H1 (cell line): ENCODE data around the gene ZFYVE21. TPM values are rescaled to one million over a fixed set of nuclear protein-coding genes. Genes with fewer than 3 reads are reported as not detected.

Experiments used
- CTBP2 ChIP-seq: IDR thresholded peaks from 2 replicates; pipeline ENCODE4 v1.7.0; 2011; ENCODE audit warnings: borderline replicate concordance, mild to moderate bottlenecking, moderate library complexity, mixed read lengths, low read length; ENCODE audit not compliant: insufficient read depth, insufficient read length
- RXRA ChIP-seq: IDR thresholded peaks from 2 replicates; pipeline ENCODE4 v1.6.1; 2011; ENCODE audit warnings: low read depth, mild to moderate bottlenecking, low read length, moderate library complexity; ENCODE audit not compliant: insufficient read depth
- polyA plus RNA-seq, 7 experiments: library from polyadenylated mRNA; depleted of rRNA in 3 of 7; stranded (reverse) in 5 of 7; unstranded in 2 of 7; fragments of >200 nt in 5 of 7; fragments of 200-250 nt in 2 of 7; gene quantifications; 1 replicate in 5 of 7; 2 replicates in 1 of 7; 4 replicates in 1 of 7; pipeline versions ENCODE4 v1.2.1 to v1.2.3, GENCODE V29; 2011 to 2013; ENCODE audit warnings: missing spikeins in 2 of 7, mixed read lengths in 2 of 7
- total RNA-seq: library from RNA; stranded (reverse); fragmentation: NEBNext Ultra II Directional; extraction: Animal tissue kit (Norgen Biotek cat#: 25700); gene quantifications from 2 replicates; pipeline ENCODE4 v1.2.1, GENCODE V29; 2021

The ZFYVE21 gene
- total and polyA plus RNA-seq, 2 of the 8 experiments (the other 6 are each of a cell fraction or from before 2014, with no cell fraction given): 53.4 to 127 TPM

GRCh38 chr14:103728141-103728540 lies 12.5 kb downstream of the ZFYVE21 start (continued):
- TF ChIP-seq CTBP2: no peak
- TF ChIP-seq RXRA: no peak
